ENCODE data around the gene MCHR1. TPM values are rescaled to one million over a fixed set of nuclear protein-coding genes. Genes with fewer than 3 reads are reported as not detected.

The MCHR1 gene
- total RNA-seq, 3 donors from 2014 or later: not detected

- H3K27me3 ChIP-seq: no peaks in the 10 kb centered on the region
- no peak overlapping the region for H3K27ac ChIP-seq
- H3K4me3 ChIP-seq: no peak overlapping the region
- no peaks in the 10 kb centered on the region for H3K4me1 ChIP-seq
- no peaks in the 10 kb centered on the region for H3K36me3 ChIP-seq
- intact Hi-C loops (cut with DNase I; ENCODE audit: low total_unique reads): no loop called here
- TF ChIP-seq CTCF (IDR thresholded peaks at IDR 0.05) (no peak), POLR2A (IDR thresholded peaks at IDR 0.05) (no peak), POLR2AphosphoS5 (IDR thresholded peaks at IDR 0.05) (no peak)
- no peaks in the 10 kb centered on the region for H3K9me3 ChIP-seq
- DNase-seq (ENCODE audit: low spot score in 2 of 2): no peak
Measured at GRCh38 chr22:40701274-40701673, 22.0 kb downstream of the MCHR1 start.

GRCh38 chr22:40703174-40703573, 23.9 kb downstream of the MCHR1 start:
- intact Hi-C loops (cut with DNase I; ENCODE audit: low total_unique reads): no loop called here
- Histone ChIP-seq H3K36me3 (no peaks in the 10 kb centered on the region), H3K4me1 (no peaks in the 10 kb centered on the region), H3K9me3 (no peaks in the 10 kb centered on the region), H3K4me3 (no peak overlapping the region), H3K27ac (no peak overlapping the region), H3K27me3 (no peaks in the 10 kb centered on the region)
- TF ChIP-seq POLR2AphosphoS5 (IDR thresholded peaks at IDR 0.05): no peak
- no peak for TF ChIP-seq CTCF (IDR thresholded peaks at IDR 0.05)
- TF ChIP-seq POLR2A (IDR thresholded peaks at IDR 0.05): no peak
- DNase-seq (ENCODE audit: low spot score in 2 of 2): no peak

- Histone ChIP-seq H3K4me3 (no peak overlapping the region), H3K36me3 (no peaks in the 10 kb centered on the region), H3K27ac (no peak overlapping the region), H3K27me3 (no peaks in the 10 kb centered on the region), H3K4me1 (no peaks in the 10 kb centered on the region), H3K9me3 (no peaks in the 10 kb centered on the region)
- no peak for TF ChIP-seq POLR2A (IDR thresholded peaks at IDR 0.05)
- no peak for TF ChIP-seq POLR2AphosphoS5 (IDR thresholded peaks at IDR 0.05)
- no peak for TF ChIP-seq CTCF (IDR thresholded peaks at IDR 0.05)
- DNase-seq (ENCODE audit: low spot score in 2 of 2): no peak
- intact Hi-C loops (cut with DNase I; ENCODE audit: low total_unique reads): no loop called here
Measured at GRCh38 chr22:40703736-40704135, 24.5 kb downstream of the MCHR1 start.

- TF ChIP-seq POLR2A (IDR thresholded peaks at IDR 0.05): no peak
- TF ChIP-seq CTCF (IDR thresholded peaks at IDR 0.05): no peak
- no peak for TF ChIP-seq POLR2AphosphoS5 (IDR thresholded peaks at IDR 0.05)
- no peaks in the 10 kb centered on the region for H3K36me3 ChIP-seq
- H3K27me3 ChIP-seq: no peaks in the 10 kb centered on the region
- intact Hi-C loops (cut with DNase I; ENCODE audit: low total_unique reads): no loop called here
- no peak for DNase-seq (ENCODE audit: low spot score in 2 of 2)
- no peak overlapping the region for H3K4me3 ChIP-seq
- H3K27ac ChIP-seq: no peak overlapping the region
- H3K9me3 ChIP-seq: no peaks in the 10 kb centered on the region
- no peaks in the 10 kb centered on the region for H3K4me1 ChIP-seq
Measured at GRCh38 chr22:40705918-40706682, 26.8 kb downstream of the MCHR1 start.

- no peak overlapping the region for H3K27ac ChIP-seq
- TF ChIP-seq CTCF (IDR thresholded peaks at IDR 0.05): no peak
- TF ChIP-seq POLR2A (IDR thresholded peaks at IDR 0.05): no peak
- no peak for TF ChIP-seq POLR2AphosphoS5 (IDR thresholded peaks at IDR 0.05)
- no peak overlapping the region for H3K4me3 ChIP-seq
- no peak for DNase-seq (ENCODE audit: low spot score in 2 of 2)
- H3K9me3 ChIP-seq: no peaks in the 10 kb centered on the region
- no peaks in the 10 kb centered on the region for H3K4me1 ChIP-seq
- intact Hi-C loops (cut with DNase I; ENCODE audit: low total_unique reads): no loop called here
- no peaks in the 10 kb centered on the region for H3K27me3 ChIP-seq
- H3K36me3 ChIP-seq: no peaks in the 10 kb centered on the region
Measured at GRCh38 chr22:40707154-40707553, 27.9 kb downstream of the MCHR1 start.
